ENCODE results near the gene TOX2. TPM values are rescaled to one million over a fixed set of nuclear protein-coding genes. Genes with fewer than 3 reads are reported as not detected.

Gene TOX2
- total RNA-seq, 2 experiments from 2014 or later = 1.6 to 3.0 TPM

DNA sequence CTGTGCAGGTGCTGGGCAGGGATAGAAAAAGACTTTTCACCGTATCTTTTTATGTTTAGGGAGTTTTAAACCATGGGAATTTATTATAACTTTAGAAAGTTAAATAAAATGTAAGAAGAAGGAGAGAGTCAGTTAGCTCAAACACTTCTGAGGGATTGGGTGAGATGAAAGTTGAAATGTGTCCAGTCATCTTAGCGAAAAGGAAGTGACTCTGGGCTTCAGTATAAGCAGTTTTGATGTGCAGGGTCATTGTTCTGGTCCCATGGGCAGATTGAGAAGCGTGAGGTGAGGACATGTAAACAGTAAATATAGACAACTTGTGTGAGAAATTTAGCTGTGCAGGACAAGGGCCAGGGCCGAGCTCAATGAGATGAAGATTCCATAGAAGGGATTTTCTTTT, 66.9 kb downstream of the TOX2 start:
- POLR2A ChIA-PET = interaction anchor here (0.6 to 0.7 kb wide), 2 partner anchors 96 to 171 kb away, joined by 4 to 5 read pairs; no protein-coding TSS in a partner anchor
- peaks cover 2% of the 10 kb centered on the region for H3K9me3 Mint-ChIP-seq (ENCODE audit: low read depth)
- CTCF ChIA-PET = interaction anchor here (0.6 to 1.2 kb wide), 3 partner anchors 152 to 231 kb away, joined by 3 to 5 read pairs (median 3); no protein-coding TSS in a partner anchor
- no peaks in the 10 kb centered on the region for H3K36me3 Mint-ChIP-seq (ENCODE audit: low read depth)
- intact Hi-C loops (cut with DNase I, micrococcal nuclease) = loop anchor here in 1 of 2 experiments (5.0 kb wide), 1 partner anchor 101 kb away; no protein-coding TSS in a partner anchor
- H3K4me1 Mint-ChIP-seq = peaks cover 23% of the 10 kb centered on the region
- peaks cover 2% of the 10 kb centered on the region for H3K27me3 Mint-ChIP-seq
- H3K27ac Mint-ChIP-seq = no peak overlapping the region
- no peak overlapping the region for H3K4me3 Mint-ChIP-seq
- ATAC-seq (no peak), DNase-seq (no peak)

DNA sequence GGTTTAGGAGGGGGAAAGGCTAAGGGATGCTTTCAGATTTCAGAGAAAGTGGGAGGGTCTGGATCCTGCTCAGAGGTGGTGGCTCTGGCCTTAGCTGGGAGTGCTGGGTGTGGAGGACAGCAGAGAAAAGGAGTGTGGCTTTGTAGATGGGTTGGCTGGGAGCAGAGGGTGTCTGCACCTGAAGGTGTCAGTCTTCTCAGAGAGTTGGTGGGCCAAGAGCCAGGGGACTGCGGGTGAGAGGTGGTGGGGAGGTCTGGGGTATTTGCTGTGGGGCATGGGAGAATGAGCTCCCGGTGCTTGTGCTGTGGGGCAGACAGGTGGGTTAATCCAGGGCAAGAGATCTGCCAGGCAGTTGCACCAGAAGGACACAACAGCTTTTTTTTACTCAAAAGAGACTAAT, 67.4 kb downstream of the TOX2 start:
- intact Hi-C loops (cut with DNase I, micrococcal nuclease) = loop anchor here (2.0 to 5.0 kb wide), 2 partner anchors 99 to 100 kb away; no protein-coding TSS in a partner anchor
- ChIA-PET CTCF (interaction anchor here (0.6 to 1.2 kb wide), 4 partner anchors 70 to 231 kb away, joined by 3 to 5 read pairs (median 3); no protein-coding TSS in a partner anchor), POLR2A (interaction anchor here (0.6 to 0.7 kb wide), 2 partner anchors 96 to 172 kb away, joined by 4 to 5 read pairs; no protein-coding TSS in a partner anchor)
- peaks cover 2% of the 10 kb centered on the region for H3K27me3 Mint-ChIP-seq
- H3K4me1 Mint-ChIP-seq = peaks cover 21% of the 10 kb centered on the region
- no peak overlapping the region for H3K27ac Mint-ChIP-seq
- ATAC-seq = no peak
- DNase-seq = no peak
- H3K36me3 Mint-ChIP-seq (ENCODE audit: low read depth) = no peaks in the 10 kb centered on the region
- no peak overlapping the region for H3K4me3 Mint-ChIP-seq
- no peaks in the 10 kb centered on the region for H3K9me3 Mint-ChIP-seq (ENCODE audit: low read depth)

DNA sequence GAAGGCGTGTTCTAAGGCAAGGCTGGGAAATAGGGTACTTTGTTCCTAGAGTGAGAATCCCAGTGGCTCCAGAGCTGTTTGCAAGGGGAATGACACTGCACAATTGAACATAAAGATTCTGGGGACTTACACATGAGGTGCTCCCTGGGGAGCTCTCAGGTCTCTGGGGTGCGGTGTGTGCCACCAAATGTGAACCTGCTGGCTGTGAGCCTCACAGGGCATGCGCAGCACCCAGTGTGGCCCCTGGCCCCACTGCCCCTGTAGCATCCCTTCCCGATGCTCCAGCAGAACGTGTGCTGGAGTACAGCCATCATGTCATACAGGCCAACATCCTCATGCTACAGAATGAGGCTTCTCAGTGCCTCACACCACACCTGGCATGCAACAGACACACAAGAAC, 68.2 kb downstream of the TOX2 start:
- H3K4me1 Mint-ChIP-seq = peaks cover 27% of the 10 kb centered on the region
- no peak overlapping the region for H3K4me3 Mint-ChIP-seq
- H3K27me3 Mint-ChIP-seq = peaks cover 2% of the 10 kb centered on the region
- H3K36me3 Mint-ChIP-seq (ENCODE audit: low read depth) = no peaks in the 10 kb centered on the region
- ATAC-seq (no peak), DNase-seq (no peak)
- intact Hi-C loops (cut with DNase I, micrococcal nuclease) = loop anchor here (2.0 to 5.0 kb wide), 2 partner anchors 98 to 99 kb away; no protein-coding TSS in a partner anchor
- ChIA-PET POLR2A (no interaction called here), CTCF (interaction anchor here (0.6 to 2.0 kb wide), 3 partner anchors 28 to 248 kb away, joined by 3 to 6 read pairs (median 3); no protein-coding TSS in a partner anchor)
- H3K27ac Mint-ChIP-seq = peak overlapping the region; percentile 21
- no peaks in the 10 kb centered on the region for H3K9me3 Mint-ChIP-seq (ENCODE audit: low read depth)

DNA sequence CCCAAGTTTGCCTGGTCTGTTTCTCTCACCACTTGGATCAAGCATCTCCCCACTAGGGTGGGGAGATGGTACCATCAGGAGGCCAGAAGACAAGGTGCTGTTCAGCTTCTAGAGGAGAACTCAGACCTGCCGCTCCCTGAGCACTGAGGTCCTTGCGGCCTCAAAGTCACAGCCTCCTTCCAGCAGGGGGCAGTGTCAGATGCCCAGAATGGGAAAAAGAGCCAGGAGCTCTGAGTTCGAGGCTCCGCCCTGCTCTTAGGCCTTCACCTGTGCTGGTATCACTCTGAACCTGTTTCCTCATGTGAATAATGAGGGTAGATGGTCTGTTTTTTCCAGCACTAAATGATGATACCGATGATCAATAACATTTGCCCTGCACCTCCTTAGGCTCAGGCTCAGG, 68.7 kb downstream of the TOX2 start:
- Mint-ChIP-seq H3K4me1 (peaks cover 28% of the 10 kb centered on the region), H3K27ac (no peak overlapping the region), H3K36me3 (ENCODE audit: low read depth) (no peaks in the 10 kb centered on the region), H3K4me3 (no peak overlapping the region), H3K27me3 (peaks cover 2% of the 10 kb centered on the region), H3K9me3 (ENCODE audit: low read depth) (no peaks in the 10 kb centered on the region)
- ATAC-seq = peak; percentile 34
- ChIA-PET CTCF (interaction anchor here (0.9 to 2.0 kb wide), 2 partner anchors 29 to 32 kb away, joined by 3 to 6 read pairs; no protein-coding TSS in a partner anchor), POLR2A (interaction anchor here (1.0 kb wide), 1 partner anchor 11 kb away, joined by 3 read pairs; no protein-coding TSS in a partner anchor)
- DNase-seq = peak; percentile 80
- intact Hi-C loops (cut with DNase I, micrococcal nuclease) = loop anchor here (2.0 to 5.0 kb wide), 2 partner anchors 97 to 99 kb away; no protein-coding TSS in a partner anchor

DNA sequence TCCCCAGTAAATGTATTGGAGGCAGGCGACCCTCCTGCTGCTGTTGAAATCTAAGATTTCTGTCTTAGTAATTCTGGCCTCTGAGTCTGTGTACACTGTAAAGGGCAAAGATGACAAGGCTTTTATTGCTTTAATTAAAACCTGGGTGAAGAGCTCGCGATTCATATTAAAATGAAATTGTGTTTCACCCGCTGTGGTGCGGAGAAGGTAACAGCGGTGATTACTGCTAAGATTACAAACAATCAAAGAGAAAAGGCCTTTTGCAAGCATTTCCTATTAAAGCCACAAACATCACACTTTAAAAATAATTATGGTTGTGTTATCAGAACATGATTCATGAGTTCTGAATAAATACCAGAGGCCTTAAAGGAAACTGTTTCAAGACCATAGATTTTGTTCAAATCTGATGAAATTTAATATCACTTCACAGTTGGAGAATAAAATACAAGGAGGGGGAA, 69.3 kb downstream of the TOX2 start:
- peaks cover 31% of the 10 kb centered on the region for H3K4me1 Mint-ChIP-seq
- ChIA-PET POLR2A (interaction anchor here (1.0 kb wide), 1 partner anchor 11 kb away, joined by 3 read pairs; no protein-coding TSS in a partner anchor), CTCF (interaction anchor here (0.7 to 2.0 kb wide), 5 partner anchors 16 to 239 kb away, joined by 3 to 6 read pairs (median 3); no protein-coding TSS in a partner anchor)
- no peaks in the 10 kb centered on the region for H3K9me3 Mint-ChIP-seq (ENCODE audit: low read depth)
- H3K4me3 Mint-ChIP-seq = no peak overlapping the region
- no peaks in the 10 kb centered on the region for H3K36me3 Mint-ChIP-seq (ENCODE audit: low read depth)
- DNase-seq (no peak), ATAC-seq (no peak)
- intact Hi-C loops (cut with DNase I, micrococcal nuclease) = loop anchor here (2.0 to 5.0 kb wide), 2 partner anchors 97 to 98 kb away; no protein-coding TSS in a partner anchor
- H3K27me3 Mint-ChIP-seq = no peaks in the 10 kb centered on the region
- no peak overlapping the region for H3K27ac Mint-ChIP-seq

DNA sequence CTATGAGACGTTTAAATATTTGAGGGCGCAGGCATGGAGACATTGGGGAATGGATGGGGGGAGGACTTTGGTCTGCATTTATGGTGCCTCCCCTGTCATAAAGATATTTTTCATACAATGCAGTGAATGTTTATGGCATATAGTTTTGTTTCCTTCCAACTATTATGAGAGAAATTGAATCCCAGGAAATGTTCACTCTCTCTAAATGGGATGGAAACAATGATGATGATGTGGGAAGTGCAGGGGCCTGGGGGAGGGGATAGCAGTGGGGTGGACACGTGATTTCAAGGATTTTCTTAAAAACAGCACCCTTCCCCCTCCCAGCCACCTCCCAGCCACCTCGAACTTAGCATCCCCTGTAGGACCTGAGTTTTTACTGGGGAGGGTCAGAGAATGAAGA, 69.9 kb downstream of the TOX2 start:
- Mint-ChIP-seq H3K27ac (no peak overlapping the region), H3K36me3 (ENCODE audit: low read depth) (no peaks in the 10 kb centered on the region), H3K4me3 (no peak overlapping the region), H3K4me1 (peaks cover 34% of the 10 kb centered on the region), H3K27me3 (no peaks in the 10 kb centered on the region), H3K9me3 (ENCODE audit: low read depth) (no peaks in the 10 kb centered on the region)
- POLR2A ChIA-PET = interaction anchor here (0.6 kb wide), 1 partner anchor 233 kb away, joined by 4 read pairs; no protein-coding TSS in a partner anchor
- CTCF ChIA-PET = interaction anchor here (0.7 to 2.0 kb wide), 4 partner anchors 16 to 239 kb away, joined by 3 to 6 read pairs (median 3); no protein-coding TSS in a partner anchor
- intact Hi-C loops (cut with DNase I, micrococcal nuclease) = loop anchor here in 1 of 2 experiments (5.0 kb wide), 1 partner anchor 98 kb away; no protein-coding TSS in a partner anchor
- no peak for ATAC-seq
- no peak for DNase-seq

DNA sequence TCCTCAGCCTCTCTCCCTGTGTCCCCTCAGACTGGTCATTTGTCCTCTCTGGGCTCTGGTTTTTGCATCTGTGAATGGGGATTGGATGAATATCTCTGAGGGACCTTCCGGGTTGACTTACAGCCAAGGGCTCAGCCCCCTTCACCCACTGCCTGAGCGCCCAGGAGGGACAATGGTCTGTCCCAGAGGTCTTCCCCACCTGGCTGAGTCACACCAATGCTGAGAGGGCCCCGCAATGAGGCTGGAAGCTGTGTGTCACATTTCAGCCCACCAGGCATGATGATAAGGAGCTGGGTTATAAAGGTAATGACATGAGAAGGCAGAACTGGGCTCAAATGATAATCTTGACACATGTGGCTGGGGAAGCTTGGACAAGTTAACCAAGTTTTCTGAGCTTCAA, 70.5 kb downstream of the TOX2 start:
- POLR2A ChIA-PET = interaction anchor here (0.6 kb wide), 1 partner anchor 233 kb away, joined by 4 read pairs; no protein-coding TSS in a partner anchor

DNA sequence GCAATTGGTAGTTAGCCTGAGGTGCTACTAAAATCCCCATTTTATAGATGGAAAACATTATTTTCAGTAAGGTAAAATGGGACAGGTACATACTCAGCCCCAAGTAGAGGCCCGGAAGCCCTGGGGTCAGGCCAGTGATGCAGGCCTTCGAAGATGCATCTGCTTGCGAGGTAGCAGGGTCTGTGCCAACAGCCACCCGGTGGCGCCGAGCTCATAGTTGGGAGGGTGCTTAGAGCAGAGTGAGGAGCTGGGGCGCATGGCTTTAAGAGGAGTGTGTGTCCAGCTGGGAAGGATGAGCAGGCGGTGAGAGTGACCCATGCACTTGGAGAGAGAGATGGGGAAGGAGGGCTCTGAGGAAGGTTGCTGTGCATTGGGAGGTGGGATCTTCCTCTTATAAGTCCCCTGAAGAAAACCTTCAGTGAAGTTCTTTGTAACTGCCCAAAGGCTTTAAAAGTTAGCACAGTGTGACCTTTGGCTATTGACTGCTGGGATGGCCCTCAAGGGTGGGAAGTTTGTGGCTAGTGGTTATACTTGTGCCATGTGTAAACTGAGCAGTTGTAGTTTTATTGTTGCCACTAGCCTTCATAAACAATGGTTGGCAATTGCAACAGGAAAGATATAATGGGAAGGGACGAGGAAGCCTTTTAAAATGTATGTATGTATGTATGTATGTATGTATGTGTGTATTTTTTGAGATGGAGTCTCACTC, 71.1 kb downstream of the TOX2 start:
- intact Hi-C loops (cut with DNase I, micrococcal nuclease) = no loop called here
- peak overlapping the region; percentile 34 for H3K27ac Mint-ChIP-seq
- no peak overlapping the region for H3K4me3 Mint-ChIP-seq
- no peak for DNase-seq
- peaks cover 4% of the 10 kb centered on the region for H3K9me3 Mint-ChIP-seq (ENCODE audit: low read depth)
- POLR2A ChIA-PET = no interaction called here
- peaks cover 34% of the 10 kb centered on the region for H3K4me1 Mint-ChIP-seq
- peaks cover 3% of the 10 kb centered on the region for H3K36me3 Mint-ChIP-seq (ENCODE audit: low read depth)
- CTCF ChIA-PET = no interaction called here
- ATAC-seq = no peak
- no peaks in the 10 kb centered on the region for H3K27me3 Mint-ChIP-seq

More for the DNA sequence above, 70.5 kb downstream of the TOX2 start:
- DNase-seq (no peak), ATAC-seq (no peak)
- Mint-ChIP-seq H3K27ac (no peak overlapping the region), H3K27me3 (no peaks in the 10 kb centered on the region), H3K4me1 (peaks cover 34% of the 10 kb centered on the region), H3K9me3 (ENCODE audit: low read depth) (peaks cover 4% of the 10 kb centered on the region), H3K36me3 (ENCODE audit: low read depth) (peaks cover 3% of the 10 kb centered on the region), H3K4me3 (no peak overlapping the region)
- CTCF ChIA-PET = interaction anchor here (1.6 kb wide), 1 partner anchor 73 kb away, joined by 3 read pairs; no protein-coding TSS in a partner anchor
- intact Hi-C loops (cut with DNase I, micrococcal nuclease) = no loop called here

DNA sequence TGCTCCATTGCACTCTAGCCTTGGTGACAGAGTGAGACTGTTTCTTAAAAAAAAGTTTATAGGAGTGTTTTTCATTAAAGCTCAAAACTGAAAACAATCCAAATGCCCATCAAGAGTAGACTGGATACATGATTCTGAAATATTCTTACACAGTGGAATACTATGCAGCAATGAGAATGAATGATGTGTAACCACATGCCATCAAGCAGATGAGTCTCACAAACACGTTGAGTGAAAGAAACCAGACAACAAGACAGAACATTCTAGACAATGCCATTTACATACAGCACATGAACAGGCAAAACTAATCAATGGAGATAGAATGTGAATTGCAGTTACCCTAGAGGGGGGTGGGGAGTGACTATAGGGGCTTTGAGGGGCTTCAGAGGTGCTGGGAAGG, 72.4 kb downstream of the TOX2 start:
- H3K9me3 Mint-ChIP-seq (ENCODE audit: low read depth) = peaks cover 4% of the 10 kb centered on the region
- peaks cover 29% of the 10 kb centered on the region for H3K4me1 Mint-ChIP-seq
- DNase-seq (no peak), ATAC-seq (no peak)
- H3K4me3 Mint-ChIP-seq = no peak overlapping the region
- ChIA-PET POLR2A (no interaction called here), CTCF (interaction anchor here (1.0 kb wide), 1 partner anchor 10 kb away, joined by 3 read pairs; no protein-coding TSS in a partner anchor)
- intact Hi-C loops (cut with DNase I, micrococcal nuclease) = no loop called here
- H3K27me3 Mint-ChIP-seq = no peaks in the 10 kb centered on the region
- H3K27ac Mint-ChIP-seq = no peak overlapping the region
- H3K36me3 Mint-ChIP-seq (ENCODE audit: low read depth) = peaks cover 3% of the 10 kb centered on the region

DNA sequence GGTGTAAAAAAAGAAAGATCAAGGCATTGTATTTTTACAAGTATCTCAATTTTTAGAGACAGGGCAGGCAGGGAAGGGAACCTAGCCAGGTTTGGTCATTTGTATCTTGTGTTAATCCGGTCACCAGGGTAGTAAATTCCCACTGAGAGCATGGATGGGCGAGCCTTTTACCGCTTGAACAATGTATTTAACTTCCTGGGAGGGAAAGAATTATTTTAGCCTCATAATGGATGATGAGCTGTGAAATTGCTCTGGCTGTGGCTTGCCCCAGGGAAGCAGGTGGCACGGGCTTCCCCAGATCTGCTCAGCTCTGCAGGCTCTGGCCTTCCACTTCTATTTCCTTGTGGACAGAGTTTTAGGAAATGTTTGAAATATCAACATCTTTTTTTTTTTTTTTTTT, 72.9 kb downstream of the TOX2 start:
- ChIA-PET POLR2A (no interaction called here), CTCF (interaction anchor here (1.0 kb wide), 1 partner anchor 10 kb away, joined by 3 read pairs; no protein-coding TSS in a partner anchor)
- ATAC-seq (no peak), DNase-seq (no peak)
- intact Hi-C loops (cut with DNase I, micrococcal nuclease) = no loop called here
- Mint-ChIP-seq H3K4me3 (no peak overlapping the region), H3K27ac (peak overlapping the region; percentile 42), H3K27me3 (no peaks in the 10 kb centered on the region), H3K4me1 (peaks cover 29% of the 10 kb centered on the region), H3K9me3 (ENCODE audit: low read depth) (peaks cover 4% of the 10 kb centered on the region), H3K36me3 (ENCODE audit: low read depth) (peaks cover 3% of the 10 kb centered on the region)

DNA sequence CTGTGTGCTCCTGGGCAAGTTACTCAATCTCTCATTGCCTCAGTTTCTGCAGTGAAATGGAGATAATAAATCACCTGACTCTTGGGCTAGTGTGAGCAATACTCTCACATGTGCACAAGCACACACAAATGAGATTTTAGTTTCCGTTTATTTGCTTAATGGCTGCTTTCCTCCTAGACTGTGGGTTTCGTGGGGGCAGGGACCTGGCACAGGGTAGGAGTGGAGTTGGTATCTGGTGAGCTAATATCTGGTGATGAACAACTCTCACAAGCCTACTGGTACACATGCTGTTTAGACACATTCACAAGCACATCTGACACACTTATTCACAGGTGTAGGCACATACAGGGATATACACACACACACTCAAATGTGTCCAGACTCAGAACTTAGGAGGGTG, 73.8 kb downstream of the TOX2 start:
- no peaks in the 10 kb centered on the region for H3K27me3 Mint-ChIP-seq
- peak; percentile 89 for ATAC-seq

More for the DNA sequence above, 73.8 kb downstream of the TOX2 start:
- POLR2A ChIA-PET = interaction anchor here (1.3 kb wide), 1 partner anchor 237 kb away, joined by 3 read pairs; no protein-coding TSS in a partner anchor
- intact Hi-C loops (cut with DNase I, micrococcal nuclease) = loop anchor here in 1 of 2 experiments (1.0 kb wide), 2 partner anchors 33 to 237 kb away; no protein-coding TSS in a partner anchor
- DNase-seq = peak; percentile 72
- Mint-ChIP-seq H3K27ac (peak overlapping the region; percentile 55), H3K9me3 (ENCODE audit: low read depth) (peaks cover 4% of the 10 kb centered on the region), H3K36me3 (ENCODE audit: low read depth) (peaks cover 3% of the 10 kb centered on the region), H3K4me1 (peaks cover 28% of the 10 kb centered on the region), H3K4me3 (no peak overlapping the region)
- CTCF ChIA-PET = interaction anchor here (1.0 to 1.3 kb wide), 2 partner anchors 73 to 95 kb away, joined by 3 read pairs; no protein-coding TSS in a partner anchor
